Neuron (in vitro differentiated cells): Measurements from ENCODE around the gene CDH13.
"Not testable (repeated sequence)": the region's sequence is repeated elsewhere in the genome, so short reads cannot be mapped to it uniquely, and the experiment has no call there.

ENCODE experiments used
- H2AFZ ChIP-seq: one replicate; pipeline ENCODE4 v1.6.1; 2013; ENCODE audit warnings: low read depth, mild to moderate bottlenecking, inconsistent platforms, low read length, moderate library complexity
- H3K27me3 ChIP-seq: one replicate; pipeline ENCODE4 v1.6.1; 2013; ENCODE audit warnings: low read length; ENCODE audit not compliant: insufficient read depth
- H3K36me3 ChIP-seq: one replicate; pipeline ENCODE4 v1.6.1; 2013; ENCODE audit warnings: low read length; ENCODE audit not compliant: insufficient read depth
- H3K4me1 ChIP-seq: one replicate; pipeline ENCODE4 v1.6.1; 2013; ENCODE audit warnings: low read length; ENCODE audit not compliant: insufficient read depth
- H3K4me3 ChIP-seq: 2 replicates; pipeline ENCODE4 v1.5.1; 2013; ENCODE audit warnings: mild to moderate bottlenecking, low read length, moderate library complexity
- H3K9me3 ChIP-seq: one replicate; pipeline ENCODE4 v1.6.1; 2013; ENCODE audit warnings: low read length

Gene CDH13

DNA sequence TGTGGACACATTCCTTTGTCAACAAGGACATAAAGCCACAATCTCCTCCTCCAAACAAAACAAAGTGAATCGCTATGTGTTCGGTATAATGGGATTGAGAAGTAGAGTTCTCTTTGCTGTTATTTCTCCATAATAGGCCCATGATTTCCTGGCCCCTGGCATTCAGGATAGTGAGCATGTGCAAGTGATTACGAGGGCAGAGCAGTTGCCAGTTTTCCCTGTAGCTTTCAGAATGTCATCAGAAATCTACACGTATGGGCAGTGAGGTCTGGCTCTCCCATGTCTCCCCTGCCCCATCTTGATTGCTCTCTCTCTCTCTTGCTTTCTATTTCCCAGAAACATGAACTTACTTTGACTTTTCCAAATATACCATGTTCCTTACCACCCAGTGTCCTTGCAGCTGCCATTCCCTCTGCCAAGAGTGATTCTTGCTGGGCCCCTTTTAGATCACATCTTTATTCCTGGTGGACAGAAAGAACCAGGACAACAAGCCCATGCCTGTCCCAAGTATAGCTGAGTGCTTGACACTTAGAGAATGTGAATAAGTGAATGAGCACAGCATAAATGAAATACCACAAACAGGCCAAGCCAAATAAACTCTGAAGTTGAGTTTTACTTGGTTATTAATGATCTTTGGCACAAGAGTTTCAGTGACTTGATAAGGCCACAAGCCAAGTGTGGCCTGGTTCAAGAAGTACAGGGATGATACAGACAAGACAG is 273.1 kb downstream of the CDH13 start:
- Histone ChIP-seq H3K4me1 (no peaks in the 10 kb centered on the region), H3K27me3 (no peaks in the 10 kb centered on the region), H3K9me3 (no peaks in the 10 kb centered on the region), H3K4me3 (no peak overlapping the region), H3K36me3 (no peaks in the 10 kb centered on the region), H2AFZ (no peak overlapping the region)

DNA sequence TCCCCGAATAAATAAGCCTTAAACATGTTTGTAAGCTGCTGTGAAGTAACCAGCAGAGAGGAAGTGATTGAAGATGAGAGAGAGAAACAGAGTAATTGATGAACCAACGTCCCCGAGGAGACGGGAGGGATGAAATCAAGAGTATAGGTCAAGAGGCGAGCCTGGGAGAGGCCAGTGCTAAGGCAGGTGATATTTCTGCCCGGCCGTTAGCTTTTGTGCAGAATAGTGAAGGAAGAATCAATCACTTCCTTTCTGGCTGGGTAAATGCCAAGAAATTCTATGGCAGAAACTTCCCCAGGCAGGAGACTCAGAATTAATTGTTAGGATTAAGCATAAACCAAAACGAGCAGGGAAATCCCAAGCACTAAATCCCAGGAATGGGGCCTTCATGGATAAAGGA is 273.8 kb downstream of the CDH13 start:
- Histone ChIP-seq H3K36me3 (no peaks in the 10 kb centered on the region), H3K27me3 (no peaks in the 10 kb centered on the region), H3K4me1 (no peaks in the 10 kb centered on the region), H2AFZ (no peak overlapping the region), H3K4me3 (no peak overlapping the region), H3K9me3 (no peaks in the 10 kb centered on the region)

DNA sequence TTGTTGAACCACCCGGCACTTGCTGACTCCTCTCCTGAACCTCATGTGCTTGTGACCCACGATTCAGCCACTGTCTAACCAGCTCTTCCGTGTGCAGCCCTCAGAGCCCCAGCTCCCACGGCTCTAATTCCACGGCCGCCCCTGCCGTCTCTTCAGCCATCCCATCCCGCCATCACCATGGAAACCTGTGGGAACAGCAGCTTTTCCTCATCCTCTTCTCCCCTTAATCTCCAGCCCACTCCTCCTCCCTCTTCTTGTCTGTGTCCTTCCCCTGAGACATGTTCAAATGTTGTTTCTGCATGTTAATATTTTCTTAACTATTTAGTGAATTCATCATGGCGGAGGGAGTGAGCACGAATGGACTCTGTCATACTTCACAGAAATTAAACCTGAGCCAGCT is 285.2 kb downstream of the CDH13 start:
- Histone ChIP-seq H3K36me3 (no peaks in the 10 kb centered on the region), H3K9me3 (no peaks in the 10 kb centered on the region)

DNA sequence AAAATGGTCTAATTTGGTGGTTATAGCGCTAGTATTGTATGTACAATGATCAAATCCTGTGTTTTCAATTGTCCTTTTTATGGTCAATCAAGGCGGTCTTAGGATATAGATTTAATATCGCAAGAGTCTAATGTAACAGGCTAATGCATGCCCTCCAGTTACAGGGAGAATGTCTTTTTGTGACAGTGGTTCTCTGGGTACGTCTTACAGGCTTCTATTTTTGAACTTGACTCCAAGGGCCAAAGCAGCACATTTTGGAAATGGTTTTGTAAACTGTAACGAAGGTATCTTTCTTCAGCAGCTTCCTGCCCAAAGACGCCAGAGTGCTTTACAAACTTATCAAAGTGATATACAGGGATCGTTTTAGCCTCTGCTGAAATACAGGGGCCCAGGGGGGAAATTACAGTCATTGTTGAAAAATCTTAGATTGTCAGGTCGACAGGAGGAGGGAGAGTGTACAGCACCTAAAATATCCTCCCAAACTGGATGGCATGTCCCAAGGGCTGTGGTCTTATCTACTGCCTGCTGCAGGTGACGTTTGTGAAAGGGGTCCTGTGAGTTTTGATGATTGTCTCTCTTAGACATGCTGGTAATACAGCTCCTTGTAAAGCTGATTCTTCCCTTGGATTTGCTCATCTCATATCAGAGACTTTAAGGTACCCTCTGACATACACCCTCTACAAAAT is 288.5 kb downstream of the CDH13 start:
- Histone ChIP-seq H3K9me3 (no peaks in the 10 kb centered on the region), H3K27me3 (no peaks in the 10 kb centered on the region), H3K4me1 (no peaks in the 10 kb centered on the region), H2AFZ (no peak overlapping the region), H3K36me3 (no peaks in the 10 kb centered on the region), H3K4me3 (no peak overlapping the region)

More for the DNA sequence above, 285.2 kb downstream of the CDH13 start:
- Histone ChIP-seq H3K27me3 (no peaks in the 10 kb centered on the region), H2AFZ (no peak overlapping the region), H3K4me1 (no peaks in the 10 kb centered on the region), H3K4me3 (no peak overlapping the region)

DNA sequence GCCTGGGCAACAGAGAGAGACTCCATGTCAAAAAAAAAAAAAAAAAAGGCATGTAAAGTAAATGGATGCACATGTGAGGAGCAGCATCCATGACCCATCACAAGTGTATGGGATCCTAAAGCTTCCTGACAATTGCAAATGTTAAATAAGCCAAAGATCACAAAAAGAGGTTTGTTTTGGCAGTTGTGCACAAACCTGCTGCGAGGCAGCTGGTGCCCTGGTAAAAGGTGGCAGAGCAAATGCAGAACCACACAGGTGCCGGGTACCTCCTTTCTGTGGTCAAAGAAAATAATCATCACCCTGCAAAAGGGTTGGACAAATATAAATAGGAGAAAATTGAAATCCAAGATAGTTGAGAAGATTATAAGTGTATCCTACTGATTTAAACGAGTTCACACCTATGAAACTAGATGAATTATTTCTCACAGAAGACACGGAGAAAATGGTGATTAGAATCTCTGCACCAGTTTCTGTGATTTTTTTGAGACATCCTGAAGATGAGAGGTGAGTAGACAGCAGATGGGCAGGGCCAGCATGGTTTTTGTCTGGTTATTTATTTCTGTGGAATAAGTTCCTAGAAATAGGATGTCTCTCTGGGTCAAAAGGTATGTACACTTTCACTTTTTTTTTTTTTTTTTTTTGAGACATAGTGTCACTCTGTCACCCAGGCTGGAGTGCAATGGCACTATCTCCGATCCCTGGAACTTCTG is 291.3 kb downstream of the CDH13 start:
- Histone ChIP-seq H3K27me3 (no peaks in the 10 kb centered on the region), H2AFZ (no peak overlapping the region), H3K4me3 (no peak overlapping the region), H3K36me3 (no peaks in the 10 kb centered on the region), H3K4me1 (no peaks in the 10 kb centered on the region), H3K9me3 (no peaks in the 10 kb centered on the region)

DNA sequence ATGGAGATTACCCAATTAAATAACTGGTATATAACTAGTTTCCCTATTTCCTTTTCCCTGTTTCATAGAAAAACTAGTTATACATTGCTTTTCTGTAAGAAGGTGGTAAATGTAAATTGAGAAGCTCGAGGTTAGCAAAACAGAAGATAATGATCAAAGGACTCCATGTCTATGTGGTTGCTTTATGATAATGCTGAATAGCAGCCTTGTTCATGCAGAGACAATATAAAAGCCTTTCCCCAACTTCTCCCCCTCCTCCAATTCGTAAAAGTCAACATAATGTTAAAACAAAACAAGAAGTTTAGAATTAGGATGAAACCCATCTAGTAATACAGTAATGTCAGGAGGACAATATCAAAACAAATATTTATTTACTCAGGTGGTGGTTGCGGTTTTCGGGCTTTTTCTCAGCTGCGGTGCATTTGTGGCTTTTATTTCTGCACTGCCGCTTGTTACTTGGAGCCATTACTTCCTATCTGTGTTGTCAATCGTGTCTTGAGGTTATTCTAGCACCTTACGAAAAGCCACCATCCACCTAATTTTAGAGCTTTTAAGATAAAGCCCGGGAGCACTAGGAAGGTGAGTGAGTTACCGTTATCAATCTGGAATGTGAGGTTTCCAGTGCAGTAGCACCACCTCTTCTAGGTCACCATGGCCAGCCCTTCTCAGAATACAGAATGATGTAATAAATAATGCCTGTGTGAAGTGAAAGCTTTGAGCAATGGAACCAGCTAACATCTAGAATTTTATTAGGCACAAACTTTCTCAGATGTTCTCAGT is 297.5 kb downstream of the CDH13 start:
- H2AFZ ChIP-seq = no peak overlapping the region
- no peak overlapping the region for H3K4me3 ChIP-seq
- H3K36me3 ChIP-seq = no peaks in the 10 kb centered on the region
- no peaks in the 10 kb centered on the region for H3K9me3 ChIP-seq
- H3K27me3 ChIP-seq = no peaks in the 10 kb centered on the region
- H3K4me1 ChIP-seq = no peaks in the 10 kb centered on the region

DNA sequence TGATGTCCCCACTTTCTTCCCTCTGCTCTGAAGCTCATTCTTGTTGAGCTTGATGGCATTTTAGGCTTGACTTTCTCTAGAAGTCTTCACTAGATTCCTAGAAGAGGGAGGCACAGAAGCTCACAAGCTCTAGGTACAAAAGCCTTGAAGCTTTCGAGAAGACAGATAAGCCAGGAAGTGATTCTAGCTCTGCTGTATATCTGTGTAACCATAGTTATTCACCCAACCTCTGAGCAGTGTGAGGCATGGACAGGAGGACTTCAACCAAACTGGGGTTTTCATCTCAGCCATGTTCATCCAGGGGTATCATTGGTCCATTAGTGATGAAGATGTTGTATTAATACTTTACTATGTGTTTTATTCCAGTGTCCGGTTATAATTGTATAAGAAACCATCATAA is 299.7 kb downstream of the CDH13 start:
- Histone ChIP-seq H3K4me3 (no peak overlapping the region), H3K4me1 (no peaks in the 10 kb centered on the region), H3K36me3 (no peaks in the 10 kb centered on the region), H3K9me3 (no peaks in the 10 kb centered on the region), H3K27me3 (no peaks in the 10 kb centered on the region), H2AFZ (no peak overlapping the region)

DNA sequence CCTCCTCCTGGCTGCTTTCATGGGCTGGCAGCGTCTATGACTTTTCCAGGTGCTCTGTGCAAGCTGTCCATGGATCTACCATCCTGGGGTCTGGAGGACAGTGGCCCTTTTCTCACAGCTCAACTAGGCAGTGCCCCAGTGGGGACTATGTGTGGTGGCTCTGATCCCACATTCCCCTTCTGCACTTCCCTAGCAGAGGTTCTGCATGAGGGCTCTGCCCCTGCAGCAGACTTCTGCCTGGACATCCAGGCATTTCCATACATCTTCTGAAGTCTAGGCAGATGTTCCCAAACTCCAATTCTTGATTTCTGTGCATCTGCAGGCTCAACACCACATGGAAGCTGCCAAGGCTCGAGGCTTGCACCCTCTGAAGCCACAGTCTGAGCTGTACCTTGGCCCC is 307.2 kb downstream of the CDH13 start:
- not testable (repeated sequence) for H3K36me3 ChIP-seq, H3K4me3 ChIP-seq, H3K9me3 ChIP-seq, H2AFZ ChIP-seq, H3K4me1 ChIP-seq, H3K27me3 ChIP-seq

DNA sequence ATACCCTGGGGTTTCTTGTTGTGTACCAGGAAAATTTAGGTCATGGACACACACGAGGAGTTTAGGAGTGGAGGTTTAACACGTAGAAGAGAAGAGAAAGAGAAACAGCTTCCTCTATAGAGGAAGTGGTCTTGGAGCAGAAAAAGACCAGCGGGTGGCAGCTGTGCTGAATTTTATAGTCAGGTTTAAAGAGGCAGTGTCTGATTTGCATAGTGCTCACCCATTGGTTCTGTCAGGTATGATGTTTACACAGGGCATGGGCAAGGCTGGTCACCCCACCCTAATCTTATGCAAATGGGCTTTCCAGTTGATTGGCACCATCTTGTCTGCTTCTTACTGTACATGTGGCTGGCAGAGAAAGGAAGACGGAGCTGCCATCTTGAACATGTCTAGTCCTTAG is 309.0 kb downstream of the CDH13 start:
- H3K4me3 ChIP-seq = no peak overlapping the region
- no peaks in the 10 kb centered on the region for H3K4me1 ChIP-seq
- H3K9me3 ChIP-seq = no peaks in the 10 kb centered on the region
- H3K36me3 ChIP-seq = no peaks in the 10 kb centered on the region
- no peaks in the 10 kb centered on the region for H3K27me3 ChIP-seq
- no peak overlapping the region for H2AFZ ChIP-seq

DNA sequence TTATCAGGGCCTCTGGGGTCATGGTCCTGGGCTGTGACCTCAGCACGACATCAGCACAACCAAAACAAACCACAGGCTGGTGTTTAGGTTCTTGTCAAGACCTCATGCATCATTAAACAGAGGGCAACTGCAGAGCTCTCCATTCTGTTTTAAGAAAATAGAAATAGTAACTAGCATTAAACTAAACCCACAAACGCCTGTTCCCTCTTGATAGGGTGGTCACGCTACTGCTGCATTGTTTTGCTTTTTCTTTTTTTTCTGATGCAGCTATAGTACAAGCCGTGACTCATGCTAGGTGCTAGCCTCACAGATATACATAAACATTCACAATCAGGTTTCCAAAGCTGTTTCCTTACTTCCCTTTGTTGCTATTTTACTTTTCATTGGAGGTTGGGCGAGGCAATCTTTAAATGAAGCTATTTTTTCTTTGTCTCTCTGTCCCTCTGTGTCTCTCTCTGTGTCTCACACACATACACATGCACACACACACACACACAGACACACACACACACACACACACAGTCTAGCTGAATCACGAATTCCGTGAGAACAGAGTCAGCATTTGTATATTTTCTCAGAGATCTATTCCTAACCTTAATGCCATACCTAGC is 310.3 kb downstream of the CDH13 start:
- Histone ChIP-seq H3K36me3 (no peaks in the 10 kb centered on the region), H3K4me1 (no peaks in the 10 kb centered on the region), H3K27me3 (no peaks in the 10 kb centered on the region), H3K9me3 (no peaks in the 10 kb centered on the region), H3K4me3 (no peak overlapping the region), H2AFZ (no peak overlapping the region)

DNA sequence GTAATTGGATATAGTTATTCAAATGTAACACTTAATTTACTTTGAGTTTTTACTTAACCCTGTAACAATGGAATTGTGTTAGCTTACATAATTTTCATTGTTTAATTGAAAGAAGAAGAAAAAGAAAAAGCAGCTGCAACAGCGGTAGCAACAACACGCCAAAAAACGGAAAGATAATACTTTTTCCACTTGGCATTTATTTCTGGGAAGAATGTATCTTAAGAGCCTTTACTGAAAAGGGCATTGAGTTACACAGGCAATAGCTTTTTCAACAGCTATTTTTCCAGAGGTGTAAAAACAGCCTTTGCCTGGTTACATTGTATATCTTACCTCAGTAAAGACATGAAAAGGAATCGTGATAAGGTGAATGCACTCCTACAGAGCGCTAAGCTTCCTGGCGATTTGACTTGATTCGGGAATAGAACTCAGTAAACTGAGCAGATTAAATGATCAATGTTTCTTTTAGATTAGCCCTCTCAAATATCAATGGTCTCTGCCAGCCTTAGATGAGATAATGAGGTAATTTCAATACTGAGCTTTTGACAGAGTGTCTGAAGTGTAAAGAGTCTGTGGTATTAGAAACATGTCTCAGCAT is 311.3 kb downstream of the CDH13 start:
- Histone ChIP-seq H3K36me3 (no peaks in the 10 kb centered on the region), H3K4me3 (no peak overlapping the region), H2AFZ (no peak overlapping the region), H3K9me3 (no peaks in the 10 kb centered on the region), H3K27me3 (no peaks in the 10 kb centered on the region), H3K4me1 (no peaks in the 10 kb centered on the region)

DNA sequence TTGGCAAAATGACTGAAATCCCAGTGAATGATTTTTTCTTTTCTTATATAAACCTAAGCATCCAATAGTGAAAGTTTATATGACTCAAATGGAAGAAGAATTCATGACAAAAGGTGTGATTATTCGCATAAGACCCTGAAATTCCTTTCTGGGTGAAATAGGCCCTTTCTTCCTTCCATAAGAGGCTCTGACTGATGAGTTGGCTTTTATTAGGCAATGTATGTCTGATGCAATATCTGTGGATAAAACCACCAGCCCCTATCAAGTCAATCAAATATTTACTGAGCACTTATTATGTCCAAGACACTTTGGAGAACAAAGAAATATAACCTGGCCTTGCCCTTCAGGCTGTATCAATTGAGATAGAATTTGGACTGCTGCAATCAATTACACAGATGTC is 316.6 kb downstream of the CDH13 start:
- no peaks in the 10 kb centered on the region for H3K9me3 ChIP-seq
- no peaks in the 10 kb centered on the region for H3K27me3 ChIP-seq
- H2AFZ ChIP-seq = no peak overlapping the region
- no peaks in the 10 kb centered on the region for H3K4me1 ChIP-seq
- H3K4me3 ChIP-seq = no peak overlapping the region
- H3K36me3 ChIP-seq = no peaks in the 10 kb centered on the region
